Caki2 (cell line): ENCODE measurements around the gene C5orf58. TPM values are rescaled to one million over a fixed set of nuclear protein-coding genes. Genes with fewer than 3 reads are reported as not detected.

Experiments used
- DNase-seq: peaks from one replicate; pipeline ENCODE4 v3.0.0-alpha.2; 2015; ENCODE audit warnings: low read depth
- in situ Hi-C: cut with HindIII; loops from 2 replicates; pipeline ENCODE4 v1.10.0; 2016; ENCODE audit warnings: low sequenced_read_pairs, low pct_unique_long_range_greater_than_20kb, mixed read lengths
- total RNA-seq: library from RNA; depleted of rRNA; stranded (reverse); fragments of >200 nt; shearing (Covaris generic); gene quantifications from 2 replicates; pipeline ENCODE4 v1.2.3, GENCODE V29; 2014; ENCODE audit warnings: low replicate concordance; rRNA removed

The C5orf58 gene
- total RNA-seq, result not detected in 2 replicates

- in situ Hi-C loops, result no loop called here
- no peak for DNase-seq
These were observed at the start of gene C5orf58 for GRCh38 chr5:170232786-170233185. C5orf58 (plus strand) TSS chr5:170232985; CDS start chr5:170234977, 1,992 bp downstream.

GRCh38 chr5:170183816-170184687 lies 48.7 kb upstream of the C5orf58 start:
- in situ Hi-C loops, result no loop called here
- peak; percentile 66 for DNase-seq

GRCh38 chr5:170184737-170185136 lies 48.0 kb upstream of the C5orf58 start:
- DNase-seq, result no peak
- in situ Hi-C loops, result no loop called here

GRCh38 chr5:170186156-170186555 lies 46.6 kb upstream of the C5orf58 start:
- in situ Hi-C loops, result no loop called here
- no peak for DNase-seq

GRCh38 chr5:170186856-170187255 lies 45.9 kb upstream of the C5orf58 start:
- no peak for DNase-seq
- in situ Hi-C loops, result no loop called here

- DNase-seq, result no peak
- in situ Hi-C loops, result no loop called here
These were observed 42.2 kb upstream of the C5orf58 start for GRCh38 chr5:170190436-170191134.

GRCh38 chr5:170192829-170193228 lies 40.0 kb upstream of the C5orf58 start:
- in situ Hi-C loops, result no loop called here
- DNase-seq, result no peak

GRCh38 chr5:170195961-170196360 lies 36.8 kb upstream of the C5orf58 start:
- in situ Hi-C loops, result no loop called here

GRCh38 chr5:170200876-170201275 lies 31.9 kb upstream of the C5orf58 start:
- DNase-seq, result no peak
- in situ Hi-C loops, result no loop called here

More at GRCh38 chr5:170195961-170196360, 36.8 kb upstream of the C5orf58 start:
- DNase-seq, result no peak

- DNase-seq, result no peak
- in situ Hi-C loops, result no loop called here
These were observed 31.5 kb upstream of the C5orf58 start for GRCh38 chr5:170201311-170201710.

GRCh38 chr5:170202117-170202516 lies 30.7 kb upstream of the C5orf58 start:
- in situ Hi-C loops, result no loop called here
- DNase-seq, result no peak

- no peak for DNase-seq
- in situ Hi-C loops, result no loop called here
These were observed 28.6 kb upstream of the C5orf58 start for GRCh38 chr5:170204202-170204601.

- in situ Hi-C loops, result no loop called here
- DNase-seq, result no peak
These were observed 26.6 kb upstream of the C5orf58 start for GRCh38 chr5:170206216-170206615.

- in situ Hi-C loops, result no loop called here
- no peak for DNase-seq
These were observed 25.8 kb upstream of the C5orf58 start for GRCh38 chr5:170206958-170207357.

GRCh38 chr5:170211575-170212334 lies 21.0 kb upstream of the C5orf58 start:
- DNase-seq, result peak; percentile 33
- in situ Hi-C loops, result no loop called here

GRCh38 chr5:170216257-170216864 lies 16.4 kb upstream of the C5orf58 start:
- DNase-seq, result peak; percentile 49
- in situ Hi-C loops, result no loop called here

- no peak for DNase-seq
- in situ Hi-C loops, result no loop called here
These were observed 15.0 kb upstream of the C5orf58 start for GRCh38 chr5:170217831-170218230.

- no peak for DNase-seq
- in situ Hi-C loops, result no loop called here
These were observed 14.1 kb upstream of the C5orf58 start for GRCh38 chr5:170218726-170219125.
